Stimulated activated CD4-positive, alpha-beta T cell treated with anti-CD3 and anti-CD28 coated beads, Interleukin-15, amount 100 ng/mL, for 48 hours (primary cell): ENCODE data around the gene WEE1.
"Not testable (repeated sequence)": the region's sequence is repeated elsewhere in the genome, so short reads cannot be mapped to it uniquely, and the experiment has no call there.

ENCODE experiments used
- DNase-seq, 2 donors: peaks; one replicate each; pipeline ENCODE4 v3.0.0-alpha.2; 2020; ENCODE audit warnings: low read depth in 2 of 2

The WEE1 gene

DNA sequence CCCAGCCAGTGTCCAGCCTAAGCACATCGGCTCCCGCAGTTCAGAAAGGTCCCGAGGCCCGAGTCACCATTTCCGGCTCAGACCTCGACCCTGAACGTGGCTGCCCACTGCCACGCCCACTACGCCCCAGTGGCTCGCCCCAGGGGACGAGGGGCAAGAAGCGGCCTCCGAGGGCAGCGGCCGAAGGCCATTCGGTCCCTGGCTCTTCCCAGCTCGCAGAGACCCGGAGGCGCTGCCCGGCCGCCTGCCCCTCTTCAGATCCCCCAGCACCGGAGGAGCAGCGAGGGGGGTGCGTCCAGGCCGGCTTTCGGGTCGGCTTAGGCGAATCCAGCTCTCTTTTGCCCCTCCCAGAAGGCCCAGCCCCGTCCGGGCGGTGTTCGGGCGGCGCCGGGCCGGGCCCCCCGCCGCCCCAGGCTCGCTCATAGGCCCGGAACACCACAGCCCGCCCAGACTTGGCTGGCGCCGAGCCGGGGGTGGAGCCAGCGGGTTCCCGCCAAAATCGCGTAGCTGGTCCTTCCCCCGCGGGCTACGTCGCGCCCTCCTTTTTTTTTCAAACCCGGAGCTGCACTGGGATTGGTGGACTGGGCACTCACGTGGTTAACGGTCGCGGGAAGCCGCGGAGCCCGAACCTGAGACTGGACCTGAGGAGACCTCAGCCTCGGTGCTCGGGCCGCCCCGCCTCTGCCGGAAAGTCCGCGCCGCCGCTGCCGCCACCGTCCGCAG is at the start of gene WEE1:
Gene WEE1, plus strand, starts transcription at position 619 of the 723 bp plus-strand sequence. CDS start 264 bp downstream, outside the sequence.
- DNase-seq: peak; percentile 96 to 97

DNA sequence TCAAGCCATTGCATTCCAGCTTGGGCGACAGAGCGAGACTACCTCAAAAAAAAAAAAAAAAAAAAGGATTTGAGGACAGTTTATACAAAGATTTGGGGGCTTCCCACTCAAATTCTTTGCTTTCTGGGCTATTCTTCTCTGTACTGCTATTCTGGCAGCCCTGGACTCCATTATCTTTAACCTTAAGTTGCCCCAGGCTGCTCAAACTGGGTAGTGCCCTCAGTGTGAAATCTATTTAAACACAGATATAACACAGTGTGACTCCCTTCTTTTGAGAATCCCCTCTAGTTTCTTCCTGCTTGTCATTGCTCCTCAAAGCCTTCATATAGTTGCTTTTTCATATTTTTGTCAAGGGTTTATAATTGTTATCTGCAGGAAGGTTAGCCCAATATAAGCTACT is 49.5 kb upstream of the WEE1 start:
- no peak for DNase-seq

DNA sequence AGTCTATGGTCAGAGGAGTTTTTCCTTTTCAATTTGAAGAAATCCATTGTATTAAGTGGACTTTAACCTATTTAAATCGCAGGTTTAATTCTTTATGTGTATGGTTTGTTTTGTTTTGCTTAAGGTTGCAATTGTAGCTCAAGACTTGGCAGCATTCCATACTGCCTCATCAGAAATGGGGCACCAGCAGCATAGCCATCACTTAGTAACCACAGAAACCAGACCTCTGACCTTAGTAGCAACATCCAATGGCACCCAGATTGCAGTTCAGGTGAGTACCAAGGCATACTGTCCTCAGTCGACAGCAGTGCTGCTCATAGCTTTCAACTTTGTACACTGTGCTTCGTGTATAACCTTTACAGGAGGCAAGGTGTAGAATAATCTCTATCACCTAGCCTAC is 48.4 kb upstream of the WEE1 start:
- DNase-seq: no peak

DNA sequence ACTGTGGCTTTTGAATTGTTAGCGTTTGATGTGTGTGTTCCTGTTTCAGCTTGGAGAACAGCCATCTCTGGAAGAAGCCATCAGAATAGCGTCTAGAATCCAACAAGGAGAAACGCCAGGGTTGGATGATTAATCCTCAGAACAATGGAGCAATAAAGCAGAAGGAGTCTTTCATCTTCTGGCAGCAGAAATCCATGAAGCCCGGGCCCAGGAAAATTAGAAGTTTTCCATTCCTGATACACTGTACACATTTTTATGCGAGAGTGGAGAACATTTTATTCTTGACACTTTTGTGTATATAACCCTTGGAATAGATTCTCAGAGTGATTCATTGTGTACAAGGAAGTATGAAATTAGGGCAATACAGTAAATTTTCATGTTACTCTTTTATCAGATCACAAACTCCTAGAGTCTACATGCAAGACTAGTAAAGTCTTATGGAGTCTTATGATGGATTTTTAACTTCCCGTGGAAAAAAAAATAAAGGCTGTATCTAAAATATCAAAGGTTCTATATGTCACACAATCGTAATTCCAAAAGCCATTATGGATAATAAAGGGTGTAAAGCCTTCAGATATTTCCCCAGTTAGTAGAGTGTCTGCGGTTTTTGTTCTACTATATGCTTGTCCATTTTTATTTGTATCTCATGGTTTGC is 45.9 kb upstream of the WEE1 start:
- DNase-seq: no peak

DNA sequence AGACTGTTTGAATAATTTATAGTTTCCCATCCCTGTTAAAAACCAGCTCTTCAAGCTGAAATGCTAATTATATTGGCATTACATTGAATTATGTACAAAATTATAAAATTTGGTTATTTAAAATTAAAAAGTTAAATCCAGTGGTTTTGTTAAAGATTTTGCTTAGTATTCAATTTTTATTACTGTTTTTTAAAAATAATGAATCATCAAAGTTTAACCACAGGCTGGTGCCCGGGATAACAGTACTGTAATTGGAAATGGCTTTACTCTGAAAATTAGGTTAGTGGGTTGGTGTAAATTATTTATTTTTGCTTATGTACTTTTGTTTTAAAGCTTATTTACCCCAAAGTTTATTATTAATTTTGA is 45.4 kb upstream of the WEE1 start:
- no peak for DNase-seq

DNA sequence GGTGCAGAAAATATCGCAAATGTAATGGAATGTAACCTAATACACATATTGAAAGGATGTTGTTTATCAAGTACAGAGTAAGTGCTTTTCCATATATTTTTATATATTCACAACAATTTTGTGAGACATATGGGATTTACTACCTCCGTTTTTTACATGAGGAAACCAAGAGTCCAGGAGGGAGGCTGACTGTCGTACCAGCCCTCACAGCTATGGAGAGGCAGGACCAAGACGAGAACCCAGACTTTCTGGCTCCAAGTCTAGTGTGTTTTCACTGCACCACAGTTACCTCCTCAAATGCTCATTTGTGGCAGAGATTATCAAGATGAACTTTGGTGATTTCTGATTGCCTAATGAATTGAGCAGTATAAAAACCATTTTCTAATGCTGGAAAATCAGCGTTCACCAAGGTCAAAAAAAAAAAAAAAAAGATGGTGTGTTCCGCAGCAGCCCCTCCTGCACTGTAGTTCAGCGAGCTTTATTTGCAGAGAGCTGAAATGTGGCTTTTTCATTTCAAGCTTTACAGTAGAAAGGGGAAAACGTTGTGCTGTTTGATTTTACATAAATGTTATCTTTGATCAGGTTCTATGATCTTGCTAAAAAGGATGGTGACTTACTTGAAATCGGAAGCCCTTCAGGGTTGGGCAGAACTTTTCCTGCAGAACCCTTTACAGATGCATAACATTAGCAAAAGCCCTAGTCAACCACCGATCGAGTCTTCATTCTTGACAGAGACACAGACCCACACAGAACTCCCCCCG is 44.7 kb upstream of the WEE1 start:
- DNase-seq: no peak

DNA sequence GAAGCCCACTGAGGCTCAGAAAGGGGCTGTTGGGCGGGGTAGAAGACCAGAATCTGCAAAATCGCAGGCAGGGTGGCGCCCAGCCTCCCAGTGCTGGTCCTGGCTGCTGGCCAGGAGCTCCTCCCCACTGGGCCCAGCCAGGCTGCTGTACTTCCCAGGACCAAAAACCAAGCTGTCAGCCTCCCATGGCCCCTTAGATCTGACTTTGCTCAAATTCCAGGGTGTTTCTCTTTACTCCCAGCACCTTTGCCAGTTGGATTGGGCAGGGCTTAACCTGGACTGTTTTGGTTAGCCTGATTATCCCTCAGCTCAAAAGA is 44.2 kb upstream of the WEE1 start:
- DNase-seq: no peak

DNA sequence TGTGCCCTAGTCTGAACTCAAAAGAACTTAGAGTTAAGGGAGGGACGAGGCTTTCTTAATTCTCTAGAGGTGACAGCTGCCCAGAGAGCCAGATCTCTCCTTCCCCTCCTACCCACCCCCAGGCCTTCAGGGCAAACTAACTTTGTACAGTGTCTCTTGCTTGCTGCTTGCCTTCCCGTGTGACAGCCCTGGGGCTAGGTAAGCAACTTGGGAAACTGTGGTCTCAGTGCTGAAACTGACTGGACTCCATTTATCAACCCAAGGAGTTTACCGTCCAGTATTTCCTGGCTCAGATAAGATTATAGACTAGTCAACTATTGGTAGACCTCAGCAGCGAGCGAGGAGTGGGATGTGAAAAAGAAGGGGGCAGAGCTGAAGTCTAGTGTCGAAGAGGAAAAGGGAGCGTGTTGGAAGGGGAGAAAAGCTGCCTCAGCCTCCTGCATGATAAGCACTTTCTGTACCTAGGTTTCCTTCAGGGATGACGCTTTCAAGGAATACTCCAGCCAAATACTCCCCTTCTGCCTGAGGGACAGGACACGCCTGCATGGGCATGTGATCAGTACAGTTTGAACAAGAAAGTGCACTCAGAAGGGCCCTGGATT is 43.3 kb upstream of the WEE1 start:
- DNase-seq: no peak

DNA sequence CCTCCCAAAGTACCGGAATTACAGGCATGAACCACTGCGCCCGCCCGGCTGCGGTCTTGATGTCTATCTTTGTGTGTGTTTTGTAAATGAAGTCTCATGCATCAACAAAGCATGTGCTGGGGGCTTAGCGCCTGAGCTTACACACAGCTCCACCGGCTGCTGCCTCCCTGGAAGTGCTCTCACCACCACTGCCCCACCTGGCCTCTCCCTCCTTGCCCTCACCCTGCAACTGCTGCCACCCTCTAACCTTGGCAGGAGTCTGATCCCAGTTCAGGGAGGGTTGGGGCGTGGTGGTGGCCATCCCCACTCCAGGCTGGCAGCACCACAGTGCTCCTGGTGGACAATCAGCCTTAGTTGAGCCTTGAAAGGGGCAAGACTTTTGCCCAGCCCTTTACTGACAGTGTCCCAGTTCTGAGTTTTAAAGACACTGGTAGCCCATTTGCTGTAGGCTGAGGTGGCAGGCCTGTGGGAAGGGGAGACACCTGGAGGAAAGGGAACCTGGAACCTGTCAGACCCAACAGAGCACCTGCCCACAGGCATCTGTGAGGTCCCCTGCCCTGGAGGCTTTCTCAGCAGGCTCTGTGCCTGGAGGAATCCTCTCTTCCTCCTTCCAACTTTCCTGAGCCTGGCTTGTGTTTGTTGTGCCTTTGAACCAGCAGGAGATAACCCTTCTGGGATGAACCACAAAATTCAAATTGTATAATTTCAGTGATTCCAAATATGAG is 42.4 kb upstream of the WEE1 start:
- no peak for DNase-seq

DNA sequence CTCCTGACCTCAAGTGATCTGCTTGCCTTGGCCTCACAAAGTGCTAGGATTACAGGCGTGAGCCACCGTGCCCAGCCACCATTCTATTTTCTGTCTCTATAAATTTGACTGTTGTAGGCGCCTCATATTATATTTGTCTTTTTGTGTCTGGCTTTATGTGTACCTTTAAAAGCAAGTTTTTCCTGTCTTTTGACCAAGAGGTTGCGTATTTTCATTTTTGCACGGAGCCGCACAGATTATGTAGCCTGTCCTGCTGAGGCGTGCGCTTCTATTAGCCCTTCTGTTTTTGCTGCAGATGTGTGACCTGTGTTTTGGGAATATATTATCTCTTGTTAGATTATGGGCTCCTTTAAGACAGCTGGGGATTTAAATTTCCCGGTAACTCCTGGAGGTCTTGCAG is 40.4 kb upstream of the WEE1 start:
- no peak for DNase-seq

DNA sequence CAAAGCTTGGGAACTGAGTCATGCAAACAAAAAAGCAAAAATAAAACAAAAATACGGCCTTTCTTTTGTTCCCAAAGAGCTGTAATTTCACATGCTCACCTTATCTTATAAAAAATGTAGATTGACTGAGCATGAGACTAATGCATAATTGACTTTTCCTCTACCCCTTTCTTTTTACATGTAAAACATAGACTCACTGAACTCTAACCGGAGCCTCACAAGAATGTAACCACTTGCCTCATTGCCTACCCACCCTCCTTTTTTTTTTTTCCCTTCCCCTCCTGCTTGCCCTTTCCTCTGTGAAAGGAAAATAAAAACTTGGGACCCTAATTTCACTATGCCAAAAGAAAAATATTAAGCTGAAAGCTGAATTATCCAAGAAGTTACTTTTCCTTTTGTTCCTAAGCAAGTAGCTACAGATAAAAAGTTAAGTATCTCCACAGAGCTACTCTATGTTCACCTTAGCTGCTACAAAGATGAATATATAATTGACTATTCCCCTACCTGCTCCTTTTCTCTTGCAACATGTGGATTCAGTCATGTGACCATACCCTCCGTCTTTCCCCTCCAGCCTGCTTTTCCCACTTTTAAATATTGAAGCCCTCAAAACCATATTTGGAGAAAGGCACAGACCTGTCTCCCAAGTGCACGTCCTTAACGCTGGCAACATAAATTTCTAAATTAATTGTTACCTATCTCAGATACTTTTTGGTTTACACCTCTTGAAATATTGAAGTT is 39.6 kb upstream of the WEE1 start:
- DNase-seq: no peak

DNA sequence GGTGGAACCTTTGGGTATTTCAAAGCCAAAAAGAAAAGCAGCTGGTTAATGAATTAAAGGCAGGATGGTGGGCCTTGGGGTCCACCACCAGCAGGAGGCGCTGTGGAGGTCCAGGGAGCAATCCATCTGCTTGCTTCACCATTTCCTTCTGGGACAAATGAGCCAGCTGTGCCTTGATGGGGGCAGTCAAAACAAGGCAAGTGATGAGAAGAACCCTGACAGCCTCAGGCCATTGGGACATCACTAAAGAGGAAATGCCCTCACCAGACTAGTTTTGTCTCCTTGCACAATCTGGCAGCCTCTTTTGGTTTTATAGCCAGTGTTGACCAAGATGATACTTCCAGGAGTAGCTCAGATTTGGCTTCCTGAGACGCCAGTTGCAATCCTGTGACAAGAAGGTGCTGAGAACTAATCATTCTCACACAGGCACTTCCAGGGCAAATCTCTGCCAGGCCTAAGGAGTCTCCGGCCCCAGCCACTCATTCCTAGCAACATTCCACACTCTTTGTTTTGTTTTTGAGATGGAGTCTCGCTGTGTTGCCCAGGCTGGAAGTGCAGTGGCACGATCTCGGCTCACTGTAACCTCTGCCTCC is 38.2 kb upstream of the WEE1 start:
- peak; percentile 36 to 72 for DNase-seq

DNA sequence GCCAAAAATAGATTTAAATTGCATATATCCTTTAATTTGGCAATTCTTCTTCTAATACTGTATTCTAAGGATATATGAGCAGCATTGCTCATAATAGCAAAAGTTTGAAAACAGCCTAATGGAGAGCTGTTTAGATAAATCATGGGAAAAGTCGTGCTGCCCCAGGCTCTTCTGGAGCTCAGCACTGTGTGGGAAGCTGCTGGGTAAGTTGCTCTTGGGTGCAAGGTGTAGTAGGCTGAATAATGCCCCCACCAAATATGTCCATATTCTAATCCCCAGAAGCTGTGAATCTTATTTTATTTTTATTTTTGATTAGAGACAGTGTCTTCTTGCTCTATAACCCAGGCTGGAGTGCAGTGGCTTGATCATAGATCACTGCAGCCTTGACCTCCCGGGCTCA is 34.9 kb upstream of the WEE1 start:
- no peak for DNase-seq

DNA sequence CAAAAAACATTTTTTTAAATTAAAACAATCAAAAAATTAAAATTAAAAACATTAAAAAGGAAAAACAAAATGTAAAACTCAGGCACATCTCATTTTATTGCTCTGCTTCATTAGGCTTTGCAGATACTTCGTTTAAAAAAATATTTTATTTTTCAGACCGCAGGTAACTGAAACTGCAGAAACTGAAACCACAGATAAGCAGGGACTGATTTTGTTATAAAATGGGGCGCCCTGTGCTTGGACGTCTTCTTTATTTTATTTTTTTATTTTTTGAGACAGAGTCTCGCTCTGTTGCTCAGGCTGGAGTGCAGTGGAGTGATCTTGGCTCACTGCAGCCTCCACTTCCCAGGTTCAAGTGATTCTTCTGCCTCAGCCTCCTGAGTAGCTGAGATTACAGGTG is 24.3 kb upstream of the WEE1 start:
- not testable (repeated sequence) for DNase-seq

DNA sequence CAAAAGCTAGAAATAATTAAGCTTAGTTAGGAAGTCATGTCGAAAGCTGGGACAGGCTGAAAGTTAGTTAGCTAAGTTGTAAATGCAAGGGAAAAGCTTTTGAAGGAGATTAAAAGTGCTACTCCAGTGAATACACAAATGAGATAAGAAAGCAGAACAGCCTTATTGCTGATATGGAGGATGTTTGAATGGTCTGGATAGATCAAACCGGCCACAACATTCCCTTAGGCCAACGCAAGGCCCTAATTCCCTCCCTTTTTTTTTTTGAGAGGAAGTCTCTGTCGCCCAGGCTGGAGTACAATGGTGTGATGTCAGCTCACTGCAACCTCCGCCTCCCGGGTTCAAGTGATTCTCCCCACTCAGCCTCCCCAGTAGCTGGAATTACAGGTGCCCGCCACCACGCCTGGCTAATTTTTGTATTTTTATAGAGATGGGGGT is 23.3 kb upstream of the WEE1 start:
- DNase-seq: no peak

DNA sequence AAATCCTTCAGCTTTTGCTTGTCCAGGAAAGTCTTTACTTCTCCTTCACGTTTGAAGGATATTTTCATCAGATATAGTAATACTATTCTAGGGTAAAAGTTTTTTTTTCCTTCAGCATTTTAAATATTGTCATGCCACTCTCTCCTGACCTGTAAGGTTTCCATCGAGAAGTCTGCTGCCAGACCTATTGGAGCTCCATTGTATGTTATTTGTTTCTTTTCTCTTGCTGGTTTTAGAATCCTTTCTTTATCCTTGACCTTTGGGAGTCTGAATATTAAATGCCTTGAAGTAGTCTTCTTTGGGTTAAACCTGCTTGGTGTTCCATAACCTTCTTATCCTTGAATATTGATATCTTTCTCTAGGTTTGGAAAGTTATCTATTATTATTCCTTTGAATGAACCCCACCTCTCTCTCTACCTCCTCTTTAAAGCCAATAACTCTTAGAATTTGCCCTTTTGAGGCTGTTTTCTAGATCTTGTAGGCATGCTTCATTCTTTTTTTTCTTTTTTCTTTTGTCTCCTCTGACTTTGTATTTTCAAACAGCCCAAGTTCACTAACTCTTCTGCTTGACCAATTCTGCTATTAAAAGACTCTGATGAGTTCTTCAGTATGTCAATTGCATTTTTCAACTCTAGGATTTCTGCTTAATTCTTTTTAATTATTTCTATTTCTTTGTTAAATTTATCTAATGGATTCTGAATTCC is 12.0 kb upstream of the WEE1 start:
- no peak for DNase-seq

DNA sequence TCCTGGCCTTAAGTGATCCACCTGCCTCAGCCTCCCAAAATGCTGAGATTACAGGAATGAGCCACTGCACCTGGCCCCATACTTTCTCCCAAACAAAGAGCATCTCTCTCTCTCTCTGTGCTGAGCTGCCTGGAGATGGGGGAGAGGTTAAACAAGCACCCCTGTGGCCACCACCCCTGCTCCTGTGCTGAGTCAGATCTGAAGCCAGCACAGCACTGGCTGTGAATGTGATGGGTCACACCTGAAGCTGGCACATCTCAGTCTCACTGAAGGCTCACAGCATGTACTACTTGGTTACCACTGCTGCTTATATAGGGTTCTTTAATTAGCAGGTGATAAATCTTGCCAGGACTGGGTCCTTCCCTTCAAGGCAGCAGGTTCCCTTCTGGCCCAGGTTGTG is 10.8 kb upstream of the WEE1 start:
- DNase-seq: no peak

DNA sequence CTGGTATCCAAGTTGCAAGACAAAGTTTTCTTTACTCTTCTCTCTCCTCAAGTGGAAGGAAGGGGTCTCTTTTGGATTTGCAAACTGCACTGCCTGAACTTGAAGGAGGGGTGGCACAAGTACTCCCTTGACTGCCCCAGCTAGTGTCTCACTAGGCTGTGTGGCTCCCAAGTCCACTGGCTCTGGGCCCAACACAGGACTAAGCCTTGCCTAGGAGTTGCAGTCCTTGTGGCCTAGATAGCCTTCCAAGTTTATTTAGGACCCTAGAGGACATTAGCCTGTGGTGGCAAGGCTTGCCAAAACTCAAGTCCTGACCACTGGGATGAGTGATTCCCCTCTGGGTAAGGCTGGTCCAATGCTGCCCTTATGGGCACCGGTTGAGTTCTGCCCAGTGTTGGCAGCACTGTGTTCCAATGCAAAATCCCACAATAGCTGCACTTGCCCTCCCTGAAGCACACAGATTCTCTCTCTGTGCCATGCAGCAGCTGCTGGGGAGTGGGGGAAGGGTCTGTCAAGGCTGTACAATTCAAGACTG is 10.2 kb upstream of the WEE1 start:
- no peak for DNase-seq

DNA sequence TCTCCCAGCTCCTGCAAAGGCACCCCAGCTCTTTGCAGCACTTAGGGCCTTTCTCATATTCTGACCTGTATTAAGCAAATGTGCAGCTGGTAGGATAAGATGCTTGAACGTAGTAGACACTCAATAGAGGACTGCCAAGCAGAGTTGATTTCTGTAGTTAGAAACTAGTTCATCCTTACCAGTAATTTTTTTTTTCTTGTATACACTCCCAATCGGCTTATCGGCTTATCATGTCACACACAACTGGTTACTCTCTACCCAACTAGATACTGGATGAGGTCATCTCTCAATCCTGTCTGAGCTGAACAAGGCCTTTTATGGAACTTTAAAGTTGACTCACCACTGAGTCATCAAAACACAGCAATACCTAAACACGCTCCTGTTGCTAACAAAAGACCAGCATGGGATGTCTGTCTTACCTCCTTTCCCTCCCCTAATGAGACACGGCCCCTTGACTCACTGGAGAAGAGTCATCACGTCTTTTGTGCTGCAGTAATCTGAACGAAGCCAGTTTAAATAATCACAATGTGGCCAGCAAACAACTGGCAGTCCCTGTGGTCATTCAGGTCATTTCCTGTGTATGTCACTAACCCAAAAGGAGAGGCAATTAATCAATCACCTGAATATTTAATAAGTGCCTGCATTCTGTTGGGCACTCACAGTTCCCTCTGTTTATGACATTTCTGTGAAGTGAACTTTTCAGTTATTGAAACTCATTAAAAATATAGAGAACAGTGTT is 7.5 kb upstream of the WEE1 start:
- DNase-seq: peak; percentile 60 to 63
